ENCODE measurements around the gene SCAND1. TPM values are rescaled to one million over a fixed set of nuclear protein-coding genes. Genes with fewer than 3 reads are reported as not detected.
A peak's percentile ranks its signal among the peaks of the same experiment; 100 is the strongest.

The SCAND1 gene
- polyA plus RNA-seq, result 156 and 194 TPM in 2 replicates
- 64.8 and 71.6 TPM in 2 replicates for polyA minus RNA-seq

GRCh38 chr20:35954200-35954906 lies at the start of gene SCAND1:
Gene SCAND1, minus strand, starts transcription at chr20:35954502. Its CDS starts 218 bp downstream, at chr20:35954284.
- Histone ChIP-seq H3K27me3 (ENCODE audit: insufficient read depth, low read depth, low read length) (no peaks in the 10 kb centered on the region), H4K20me1 (ENCODE audit: insufficient read depth) (peaks cover 4% of the 10 kb centered on the region), H3K9ac (ENCODE audit: low read length) (peak within 1 kb of the TSS; percentile 100), H3K9me2 (ENCODE audit: insufficient read depth, low read length) (no peaks in the 10 kb centered on the region), H3K79me2 (replicated peaks; ENCODE audit: insufficient read depth, low read length) (peaks cover 19% of the 10 kb centered on the region), H3K4me3 (ENCODE audit: low read length) (peak within 1 kb of the TSS; percentile 100), H2AFZ (ENCODE audit: low read depth, low read length) (peak within 1 kb of the TSS; percentile 90), H3F3A (ENCODE audit: insufficient read depth, low read length, poor library complexity, severe bottlenecking) (peaks cover 10% of the 10 kb centered on the region), H3K36me3 (ENCODE audit: insufficient read depth, low read length) (no peaks in the 10 kb centered on the region), H3K4me2 (ENCODE audit: low read length) (peak within 1 kb of the TSS; percentile 99), H3K9me3 (ENCODE audit: low read length) (no peaks in the 10 kb centered on the region), H3K27ac (ENCODE audit: low read length) (peak within 1 kb of the TSS; percentile 98)
- TF ChIP-seq MXI1 (conservative IDR thresholded peaks at IDR 0.05; ENCODE audit: poor library complexity, severe bottlenecking) (peak; percentile 88), POLR2AphosphoS5 (IDR thresholded peaks at IDR 0.05) (peak; percentile 96), SMC3 (conservative IDR thresholded peaks at IDR 0.05; ENCODE audit: poor library complexity) (peak; percentile 82), TAF1 (IDR thresholded peaks at IDR 0.05; ENCODE audit: low read depth) (peak; percentile 91), EP300 (conservative IDR thresholded peaks at IDR 0.05; ENCODE audit: poor library complexity, severe bottlenecking) (peak; percentile 69), EZH2 (IDR thresholded peaks at IDR 0.05; ENCODE audit: borderline replicate concordance, insufficient read depth, low read length, poor library complexity, severe bottlenecking) (no peak), RAD21 (conservative IDR thresholded peaks at IDR 0.05) (peak; percentile 71)
- TF ChIP-seq, protein P1, sequence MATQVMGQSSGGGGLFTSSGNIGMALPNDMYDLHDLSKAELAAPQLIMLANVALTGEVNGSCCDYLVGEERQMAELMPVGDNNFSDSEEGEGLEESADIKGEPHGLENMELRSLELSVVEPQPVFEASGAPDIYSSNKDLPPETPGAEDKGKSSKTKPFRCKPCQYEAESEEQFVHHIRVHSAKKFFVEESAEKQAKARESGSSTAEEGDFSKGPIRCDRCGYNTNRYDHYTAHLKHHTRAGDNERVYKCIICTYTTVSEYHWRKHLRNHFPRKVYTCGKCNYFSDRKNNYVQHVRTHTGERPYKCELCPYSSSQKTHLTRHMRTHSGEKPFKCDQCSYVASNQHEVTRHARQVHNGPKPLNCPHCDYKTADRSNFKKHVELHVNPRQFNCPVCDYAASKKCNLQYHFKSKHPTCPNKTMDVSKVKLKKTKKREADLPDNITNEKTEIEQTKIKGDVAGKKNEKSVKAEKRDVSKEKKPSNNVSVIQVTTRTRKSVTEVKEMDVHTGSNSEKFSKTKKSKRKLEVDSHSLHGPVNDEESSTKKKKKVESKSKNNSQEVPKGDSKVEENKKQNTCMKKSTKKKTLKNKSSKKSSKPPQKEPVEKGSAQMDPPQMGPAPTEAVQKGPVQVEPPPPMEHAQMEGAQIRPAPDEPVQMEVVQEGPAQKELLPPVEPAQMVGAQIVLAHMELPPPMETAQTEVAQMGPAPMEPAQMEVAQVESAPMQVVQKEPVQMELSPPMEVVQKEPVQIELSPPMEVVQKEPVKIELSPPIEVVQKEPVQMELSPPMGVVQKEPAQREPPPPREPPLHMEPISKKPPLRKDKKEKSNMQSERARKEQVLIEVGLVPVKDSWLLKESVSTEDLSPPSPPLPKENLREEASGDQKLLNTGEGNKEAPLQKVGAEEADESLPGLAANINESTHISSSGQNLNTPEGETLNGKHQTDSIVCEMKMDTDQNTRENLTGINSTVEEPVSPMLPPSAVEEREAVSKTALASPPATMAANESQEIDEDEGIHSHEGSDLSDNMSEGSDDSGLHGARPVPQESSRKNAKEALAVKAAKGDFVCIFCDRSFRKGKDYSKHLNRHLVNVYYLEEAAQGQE (IDR thresholded peaks at IDR 0.05; ENCODE audit: borderline replicate concordance), result peak; percentile 81
- TF ChIP-seq, protein P2, sequence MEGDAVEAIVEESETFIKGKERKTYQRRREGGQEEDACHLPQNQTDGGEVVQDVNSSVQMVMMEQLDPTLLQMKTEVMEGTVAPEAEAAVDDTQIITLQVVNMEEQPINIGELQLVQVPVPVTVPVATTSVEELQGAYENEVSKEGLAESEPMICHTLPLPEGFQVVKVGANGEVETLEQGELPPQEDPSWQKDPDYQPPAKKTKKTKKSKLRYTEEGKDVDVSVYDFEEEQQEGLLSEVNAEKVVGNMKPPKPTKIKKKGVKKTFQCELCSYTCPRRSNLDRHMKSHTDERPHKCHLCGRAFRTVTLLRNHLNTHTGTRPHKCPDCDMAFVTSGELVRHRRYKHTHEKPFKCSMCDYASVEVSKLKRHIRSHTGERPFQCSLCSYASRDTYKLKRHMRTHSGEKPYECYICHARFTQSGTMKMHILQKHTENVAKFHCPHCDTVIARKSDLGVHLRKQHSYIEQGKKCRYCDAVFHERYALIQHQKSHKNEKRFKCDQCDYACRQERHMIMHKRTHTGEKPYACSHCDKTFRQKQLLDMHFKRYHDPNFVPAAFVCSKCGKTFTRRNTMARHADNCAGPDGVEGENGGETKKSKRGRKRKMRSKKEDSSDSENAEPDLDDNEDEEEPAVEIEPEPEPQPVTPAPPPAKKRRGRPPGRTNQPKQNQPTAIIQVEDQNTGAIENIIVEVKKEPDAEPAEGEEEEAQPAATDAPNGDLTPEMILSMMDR (IDR thresholded peaks at IDR 0.05; ENCODE audit: poor library complexity, severe bottlenecking), result peak; percentile 100

- Histone ChIP-seq H3K27me3 (ENCODE audit: insufficient read depth, low read depth, low read length) (no peaks in the 10 kb centered on the region), H4K20me1 (ENCODE audit: insufficient read depth) (no peaks in the 10 kb centered on the region), H3K36me3 (ENCODE audit: insufficient read depth, low read length) (no peaks in the 10 kb centered on the region), H3F3A (ENCODE audit: insufficient read depth, low read length, poor library complexity, severe bottlenecking) (no peaks in the 10 kb centered on the region), H3K9me3 (ENCODE audit: low read length) (no peaks in the 10 kb centered on the region), H3K79me2 (replicated peaks; ENCODE audit: insufficient read depth, low read length) (no peaks in the 10 kb centered on the region), H3K9ac (ENCODE audit: low read length) (no peak overlapping the region), H3K9me2 (ENCODE audit: insufficient read depth, low read length) (no peaks in the 10 kb centered on the region), H2AFZ (ENCODE audit: low read depth, low read length) (no peak overlapping the region), H3K27ac (ENCODE audit: low read length) (no peak overlapping the region), H3K4me2 (ENCODE audit: low read length) (no peak overlapping the region), H3K4me3 (ENCODE audit: low read length) (no peak overlapping the region)
- TF ChIP-seq, protein P1 (IDR thresholded peaks at IDR 0.05; ENCODE audit: borderline replicate concordance), result no peak
- no peak for TF ChIP-seq RAD21 (conservative IDR thresholded peaks at IDR 0.05)
Measured at GRCh38 chr20:36004045-36004444, 49.7 kb upstream of the SCAND1 start.

All from neural cell (in vitro differentiated cells).